Activated CD8-positive, alpha-beta memory T cell treated with anti-CD3 and anti-CD28 coated beads for 24 hours (primary cell): ENCODE data around the gene CPTP.

Experiments used
- DNase-seq: peaks from one replicate; pipeline ENCODE4 v3.0.0-alpha.2; 2020

Gene CPTP

DNA sequence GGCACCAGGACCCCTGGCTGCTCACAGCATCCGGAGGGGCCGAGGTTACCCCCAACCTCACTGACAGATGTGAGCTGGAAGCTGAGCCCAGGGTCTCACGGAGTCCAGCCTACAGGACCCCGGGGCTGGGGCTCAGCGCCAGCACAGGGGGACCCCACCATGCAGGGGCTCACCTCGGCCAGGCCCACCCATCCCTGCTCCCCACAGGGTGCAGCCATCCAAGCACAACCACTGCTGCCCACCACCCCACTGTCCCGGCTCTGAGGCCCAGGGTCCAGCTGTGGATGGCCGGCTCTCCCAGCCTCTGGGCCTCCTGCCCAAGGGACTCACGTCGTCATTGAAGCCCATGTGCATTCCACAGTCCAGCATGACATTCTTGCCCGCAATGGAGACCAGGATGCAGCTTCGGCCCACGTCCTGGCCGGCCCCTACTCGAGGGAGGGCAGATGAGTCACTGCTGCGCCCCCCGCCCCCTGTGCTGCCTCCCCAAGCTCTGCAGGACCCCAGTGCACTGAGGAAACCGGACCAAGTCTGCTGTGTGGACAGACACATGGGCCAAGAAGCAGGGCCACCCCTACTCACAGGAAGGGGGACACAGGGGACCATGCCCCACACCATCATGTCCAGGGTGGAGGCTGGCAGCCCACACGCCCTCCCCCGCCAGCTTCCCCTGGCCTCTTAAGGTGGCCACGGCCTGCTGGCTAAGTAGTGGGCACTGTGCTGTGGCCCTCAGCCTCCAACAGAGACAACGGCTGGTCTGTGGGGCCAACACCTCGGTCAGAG lies 3.7 kb upstream of the CPTP start:
- DNase-seq, result no peak

DNA sequence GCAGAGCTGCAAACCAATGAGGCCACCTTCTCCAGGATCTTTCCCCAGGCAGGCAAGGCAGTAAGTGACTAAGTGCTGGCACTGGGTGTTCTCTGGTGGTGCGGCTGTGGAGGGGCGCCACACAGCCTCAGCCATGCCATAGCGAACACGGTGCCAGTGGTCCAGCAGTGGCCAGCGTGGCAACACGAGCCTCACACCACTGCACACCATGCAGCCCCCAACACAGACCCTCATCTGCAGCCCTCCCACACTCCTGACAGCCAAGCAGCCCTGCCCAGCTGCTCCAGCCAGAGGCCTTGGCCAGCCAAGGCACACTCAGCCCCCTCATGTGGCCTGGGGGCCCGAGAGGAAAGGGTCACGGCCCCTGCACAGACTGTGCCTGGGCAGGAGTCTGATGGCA lies 3.1 kb upstream of the CPTP start:
- DNase-seq, result no peak

- DNase-seq, result no peak
Measured at GRCh38 chr1:1322418-1322817, 2.2 kb upstream of the CPTP start.

DNA sequence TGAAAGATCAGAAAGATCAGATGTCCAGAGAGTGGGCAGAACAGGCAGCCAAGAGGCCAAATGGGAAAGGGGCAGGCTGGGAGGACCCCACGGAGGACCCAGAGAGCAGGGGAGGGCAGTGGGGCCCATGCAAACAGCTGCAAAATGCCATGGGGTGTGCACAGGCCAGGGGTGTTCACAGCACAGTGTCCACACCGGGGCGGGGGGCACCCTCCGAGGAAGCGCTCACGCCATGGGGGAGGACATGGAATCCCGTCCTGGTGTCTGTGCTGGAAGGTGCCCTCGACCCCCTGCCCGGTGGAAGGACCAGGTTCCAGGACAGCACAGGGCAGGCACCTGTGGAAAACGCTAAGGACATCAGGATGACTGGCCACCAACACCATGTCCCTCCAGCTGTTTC lies 1.6 kb upstream of the CPTP start:
- no peak for DNase-seq

DNA sequence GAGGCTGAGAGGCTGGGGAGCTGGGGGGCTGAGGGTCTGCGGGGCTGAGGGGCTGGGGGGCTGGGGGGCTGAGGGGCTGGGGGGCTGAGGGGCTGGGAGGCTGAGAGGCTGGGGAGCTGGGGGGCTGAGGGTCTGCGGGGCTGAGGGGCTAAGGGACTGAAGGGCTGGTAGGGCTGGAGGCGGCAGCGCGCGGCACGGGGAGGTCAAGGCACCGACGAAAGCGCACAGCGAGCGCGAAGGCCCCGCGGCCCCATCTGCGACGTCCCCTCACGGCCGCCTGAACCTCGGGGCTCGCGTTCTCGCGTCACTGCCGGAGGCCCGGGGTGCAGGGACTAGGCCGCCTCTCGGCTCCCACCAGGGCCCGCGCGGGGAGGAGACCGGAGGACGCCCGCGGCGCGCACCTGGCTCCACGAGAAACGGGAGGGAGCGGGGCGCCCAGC lies 498 bp upstream of the CPTP start:
- no peak for DNase-seq

GRCh38 chr1:1325288-1326074 lies 879 bp downstream of the CPTP start:
- no peak for DNase-seq

- no peak for DNase-seq
Measured at GRCh38 chr1:1326075-1326605, 1.5 kb downstream of the CPTP start.

- no peak for DNase-seq
Measured at GRCh38 chr1:1327291-1327690, 2.7 kb downstream of the CPTP start.

DNA sequence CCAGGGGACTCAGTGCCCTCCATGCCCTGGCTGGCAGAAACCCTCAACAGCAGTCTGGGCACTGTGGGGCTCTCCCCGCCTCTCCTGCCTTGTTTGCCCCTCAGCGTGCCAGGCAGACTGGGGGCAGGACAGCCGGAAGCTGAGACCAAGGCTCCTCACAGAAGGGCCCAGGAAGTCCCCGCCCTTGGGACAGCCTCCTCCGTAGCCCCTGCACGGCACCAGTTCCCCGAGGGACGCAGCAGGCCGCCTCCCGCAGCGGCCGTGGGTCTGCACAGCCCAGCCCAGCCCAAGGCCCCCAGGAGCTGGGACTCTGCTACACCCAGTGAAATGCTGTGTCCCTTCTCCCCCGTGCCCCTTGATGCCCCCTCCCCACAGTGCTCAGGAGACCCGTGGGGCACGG lies 3.7 kb downstream of the CPTP start:
- no peak for DNase-seq

GRCh38 chr1:1329304-1330210 lies 5.0 kb downstream of the CPTP start:
- DNase-seq, result no peak

DNA sequence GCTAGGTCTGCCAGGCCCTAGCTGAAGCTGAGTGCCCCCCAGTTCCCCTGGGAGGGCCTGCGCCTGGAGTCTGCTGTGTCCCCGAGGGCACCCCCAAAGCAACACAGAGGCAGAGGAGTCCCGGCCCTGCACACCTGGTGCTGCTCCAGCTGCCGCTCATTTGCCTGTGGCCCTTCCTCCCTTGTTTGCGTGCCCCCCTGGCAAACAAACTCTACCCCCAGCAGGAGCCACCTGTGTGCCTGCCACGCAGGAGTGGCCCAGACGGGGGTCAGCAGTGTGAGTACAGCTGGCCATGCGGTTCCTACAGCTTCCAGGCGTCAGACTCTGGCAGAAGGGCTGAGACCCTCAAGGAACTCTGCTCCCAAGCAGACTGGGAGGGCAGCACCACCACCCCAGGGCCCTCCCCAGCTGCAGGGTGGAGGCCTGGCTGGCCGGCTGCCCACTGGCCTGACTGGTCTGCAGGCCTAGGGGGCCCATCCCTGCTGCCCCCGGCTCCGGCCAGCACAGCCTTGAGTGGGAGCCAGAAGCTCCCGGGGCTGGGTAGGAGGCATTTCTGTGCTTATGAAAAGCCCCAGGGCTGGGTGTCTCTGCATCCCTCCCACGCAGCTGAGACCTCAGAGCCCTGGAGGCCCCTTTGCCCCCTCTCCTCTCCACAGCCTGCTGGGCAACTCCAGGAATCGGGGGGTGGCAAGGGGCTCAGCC lies 5.9 kb downstream of the CPTP start:
- no peak for DNase-seq

DNA sequence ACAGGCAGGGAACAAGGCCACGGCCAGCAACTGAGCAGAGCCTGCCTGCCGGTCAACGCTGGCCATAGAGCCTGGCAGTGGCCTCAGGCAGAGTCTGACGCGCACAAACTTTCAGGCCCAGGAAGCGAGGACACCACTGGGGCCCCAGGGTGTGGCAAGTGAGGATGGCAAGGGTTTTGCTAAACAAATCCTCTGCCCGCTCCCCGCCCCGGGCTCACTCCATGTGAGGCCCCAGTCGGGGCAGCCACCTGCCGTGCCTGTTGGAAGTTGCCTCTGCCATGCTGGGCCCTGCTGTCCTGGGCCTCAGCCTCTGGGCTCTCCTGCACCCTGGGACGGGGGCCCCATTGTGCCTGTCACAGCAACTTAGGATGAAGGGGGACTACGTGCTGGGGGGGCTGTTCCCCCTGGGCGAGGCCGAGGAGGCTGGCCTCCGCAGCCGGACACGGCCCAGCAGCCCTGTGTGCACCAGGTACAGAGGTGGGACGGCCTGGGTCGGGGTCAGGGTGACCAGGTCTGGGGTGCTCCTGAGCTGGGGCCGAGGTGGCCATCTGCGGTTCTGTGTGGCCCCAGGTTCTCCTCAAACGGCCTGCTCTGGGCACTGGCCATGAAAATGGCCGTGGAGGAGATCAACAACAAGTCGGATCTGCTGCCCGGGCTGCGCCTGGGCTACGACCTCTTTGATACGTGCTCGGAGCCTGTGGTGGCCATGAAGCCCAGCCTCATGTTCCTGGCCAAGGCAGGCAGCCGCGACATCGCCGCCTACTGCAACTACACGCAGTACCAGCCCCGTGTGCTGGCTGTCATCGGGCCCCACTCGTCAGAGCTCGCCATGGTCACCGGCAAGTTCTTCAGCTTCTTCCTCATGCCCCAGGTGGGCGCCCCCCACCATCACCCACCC lies 6.7 kb downstream of the CPTP start, which contains the start of gene TAS1R3:
TAS1R3 (plus strand) TSS at position 213 of the 898 bp plus-strand sequence; CDS start at position 279, 66 bp downstream.
- no peak for DNase-seq

DNA sequence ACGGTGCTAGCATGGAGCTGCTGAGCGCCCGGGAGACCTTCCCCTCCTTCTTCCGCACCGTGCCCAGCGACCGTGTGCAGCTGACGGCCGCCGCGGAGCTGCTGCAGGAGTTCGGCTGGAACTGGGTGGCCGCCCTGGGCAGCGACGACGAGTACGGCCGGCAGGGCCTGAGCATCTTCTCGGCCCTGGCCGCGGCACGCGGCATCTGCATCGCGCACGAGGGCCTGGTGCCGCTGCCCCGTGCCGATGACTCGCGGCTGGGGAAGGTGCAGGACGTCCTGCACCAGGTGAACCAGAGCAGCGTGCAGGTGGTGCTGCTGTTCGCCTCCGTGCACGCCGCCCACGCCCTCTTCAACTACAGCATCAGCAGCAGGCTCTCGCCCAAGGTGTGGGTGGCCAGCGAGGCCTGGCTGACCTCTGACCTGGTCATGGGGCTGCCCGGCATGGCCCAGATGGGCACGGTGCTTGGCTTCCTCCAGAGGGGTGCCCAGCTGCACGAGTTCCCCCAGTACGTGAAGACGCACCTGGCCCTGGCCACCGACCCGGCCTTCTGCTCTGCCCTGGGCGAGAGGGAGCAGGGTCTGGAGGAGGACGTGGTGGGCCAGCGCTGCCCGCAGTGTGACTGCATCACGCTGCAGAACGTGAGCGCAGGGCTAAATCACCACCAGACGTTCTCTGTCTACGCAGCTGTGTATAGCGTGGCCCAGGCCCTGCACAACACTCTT lies 7.6 kb downstream of the CPTP start:
- no peak for DNase-seq

GRCh38 chr1:1332774-1333480 lies 8.3 kb downstream of the CPTP start:
- no peak for DNase-seq

DNA sequence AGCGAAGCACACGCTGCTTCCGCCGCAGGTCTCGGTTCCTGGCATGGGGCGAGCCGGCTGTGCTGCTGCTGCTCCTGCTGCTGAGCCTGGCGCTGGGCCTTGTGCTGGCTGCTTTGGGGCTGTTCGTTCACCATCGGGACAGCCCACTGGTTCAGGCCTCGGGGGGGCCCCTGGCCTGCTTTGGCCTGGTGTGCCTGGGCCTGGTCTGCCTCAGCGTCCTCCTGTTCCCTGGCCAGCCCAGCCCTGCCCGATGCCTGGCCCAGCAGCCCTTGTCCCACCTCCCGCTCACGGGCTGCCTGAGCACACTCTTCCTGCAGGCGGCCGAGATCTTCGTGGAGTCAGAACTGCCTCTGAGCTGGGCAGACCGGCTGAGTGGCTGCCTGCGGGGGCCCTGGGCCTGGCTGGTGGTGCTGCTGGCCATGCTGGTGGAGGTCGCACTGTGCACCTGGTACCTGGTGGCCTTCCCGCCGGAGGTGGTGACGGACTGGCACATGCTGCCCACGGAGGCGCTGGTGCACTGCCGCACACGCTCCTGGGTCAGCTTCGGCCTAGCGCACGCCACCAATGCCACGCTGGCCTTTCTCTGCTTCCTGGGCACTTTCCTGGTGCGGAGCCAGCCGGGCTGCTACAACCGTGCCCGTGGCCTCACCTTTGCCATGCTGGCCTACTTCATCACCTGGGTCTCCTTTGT lies 9.1 kb downstream of the CPTP start:
- DNase-seq, result no peak

GRCh38 chr1:1334835-1335234 lies 10.2 kb downstream of the CPTP start:
- DNase-seq, result no peak

GRCh38 chr1:1335283-1335682 lies 10.7 kb downstream of the CPTP start:
- DNase-seq, result no peak

DNA sequence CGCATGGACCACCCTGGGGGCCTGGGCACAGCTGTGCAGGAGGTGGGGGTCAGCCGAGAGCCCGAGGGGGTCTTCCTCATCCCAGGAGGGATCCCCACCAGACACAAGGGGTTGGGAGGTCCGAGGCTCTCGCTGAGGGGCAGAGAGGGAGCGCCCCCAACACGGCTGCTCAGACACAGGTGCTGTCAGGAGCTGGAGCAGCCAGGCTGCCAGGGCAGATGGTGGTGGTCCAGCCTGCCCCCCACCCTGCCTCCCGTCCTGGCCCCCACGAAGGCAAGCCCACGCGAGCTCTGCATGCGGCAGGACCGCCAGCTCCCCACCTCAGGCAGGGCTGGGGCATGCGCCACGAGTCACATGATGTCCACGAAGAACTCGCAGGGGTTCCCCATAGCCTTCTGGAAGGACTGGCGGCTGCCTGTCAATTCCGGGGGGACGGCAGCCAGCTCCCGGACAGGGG lies 11.2 kb downstream of the CPTP start:
- no peak for DNase-seq

- DNase-seq, result no peak
Measured at GRCh38 chr1:1336446-1336845, 11.8 kb downstream of the CPTP start.
